NCI-H2227 (cell line): Measurements from ENCODE around the gene CA5A.
"Not testable (repeated sequence)": the region's sequence is repeated elsewhere in the genome, so short reads cannot be mapped to it uniquely, and the experiment has no call there.

Source experiments
- DNase-seq: peaks from one replicate; lab custom pipeline; 2025; ENCODE audit not compliant: unreplicated experiment; lab: John Stamatoyannopoulos, UW

Gene CA5A

DNA sequence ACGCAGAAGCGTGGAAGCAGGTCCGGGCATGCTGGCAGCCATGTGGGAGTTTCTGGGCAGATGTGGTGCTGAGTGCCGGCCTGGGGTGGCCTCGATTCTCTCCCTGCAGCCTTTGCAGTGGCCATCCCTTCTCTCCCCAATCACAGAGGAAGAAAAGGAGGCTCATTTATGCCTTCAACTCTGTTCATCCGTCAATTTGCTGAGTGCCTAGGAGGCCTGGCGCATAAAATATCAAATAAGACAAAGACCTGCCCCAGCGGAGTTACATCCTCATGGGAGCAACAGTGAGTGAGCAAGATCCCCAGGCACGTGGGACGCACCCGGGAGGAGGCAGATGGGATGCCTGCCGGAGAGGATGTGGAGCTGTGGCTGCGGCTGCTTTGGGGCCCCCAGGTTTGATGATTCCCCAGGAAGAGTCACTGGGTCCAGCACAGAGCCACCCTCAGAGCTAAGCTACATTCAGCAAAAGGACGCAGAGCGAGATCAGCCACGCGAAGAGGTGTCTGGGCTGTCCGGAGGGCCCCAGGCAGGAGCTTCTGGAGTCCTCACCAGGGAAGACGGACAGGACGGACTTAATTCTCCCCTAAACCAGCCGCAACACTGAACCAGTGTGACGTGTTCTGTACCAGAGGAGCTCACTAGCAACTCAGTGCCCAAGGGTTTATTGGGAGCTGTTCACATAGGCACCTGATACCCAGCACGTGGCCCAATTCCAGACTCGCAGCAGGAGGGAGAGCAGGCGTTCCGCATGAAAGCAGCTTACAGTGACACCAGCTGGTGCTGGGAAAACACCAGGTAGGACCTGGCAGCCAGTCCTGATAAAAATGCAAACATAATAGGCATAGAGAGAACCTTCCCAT is 11.3 kb downstream of the CA5A start:
- DNase-seq = no peak

DNA sequence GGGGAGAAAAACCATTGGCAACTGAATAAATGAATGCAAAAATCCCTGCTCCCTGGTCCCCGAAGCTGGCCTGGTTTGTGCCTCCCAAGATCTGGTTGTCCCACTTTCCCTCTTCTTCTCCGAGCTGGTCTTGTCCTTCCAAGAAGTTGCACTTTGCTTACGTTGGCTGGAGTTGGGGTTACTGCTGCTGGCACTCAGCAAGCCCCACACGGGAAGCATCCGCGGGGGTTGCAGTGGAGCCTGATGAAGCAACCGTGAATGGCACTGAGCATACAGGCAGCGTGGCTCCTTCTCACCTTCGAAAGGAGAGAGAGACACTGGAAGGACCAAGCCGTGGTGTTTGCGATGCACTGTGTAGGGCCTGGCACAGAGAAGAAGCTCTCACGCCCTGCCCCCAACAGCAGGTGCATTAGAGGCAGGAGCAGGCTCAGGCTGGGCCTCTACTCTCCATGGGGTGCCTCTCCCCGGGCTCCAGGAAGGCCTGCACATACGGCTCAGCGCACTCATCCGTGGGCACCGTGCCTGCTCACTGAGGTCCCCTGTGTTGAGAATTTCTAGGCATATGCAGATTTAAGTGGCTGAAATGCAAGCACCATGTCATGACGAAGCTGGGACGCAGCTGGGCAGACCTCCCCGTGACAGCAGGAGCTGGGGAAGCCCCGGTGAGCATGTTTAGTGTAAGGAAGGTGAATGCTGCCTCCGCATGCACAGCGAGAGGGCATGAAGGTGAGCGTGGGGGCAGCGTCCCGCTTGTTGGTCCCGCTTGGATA is 12.1 kb downstream of the CA5A start:
- DNase-seq = no peak

DNA sequence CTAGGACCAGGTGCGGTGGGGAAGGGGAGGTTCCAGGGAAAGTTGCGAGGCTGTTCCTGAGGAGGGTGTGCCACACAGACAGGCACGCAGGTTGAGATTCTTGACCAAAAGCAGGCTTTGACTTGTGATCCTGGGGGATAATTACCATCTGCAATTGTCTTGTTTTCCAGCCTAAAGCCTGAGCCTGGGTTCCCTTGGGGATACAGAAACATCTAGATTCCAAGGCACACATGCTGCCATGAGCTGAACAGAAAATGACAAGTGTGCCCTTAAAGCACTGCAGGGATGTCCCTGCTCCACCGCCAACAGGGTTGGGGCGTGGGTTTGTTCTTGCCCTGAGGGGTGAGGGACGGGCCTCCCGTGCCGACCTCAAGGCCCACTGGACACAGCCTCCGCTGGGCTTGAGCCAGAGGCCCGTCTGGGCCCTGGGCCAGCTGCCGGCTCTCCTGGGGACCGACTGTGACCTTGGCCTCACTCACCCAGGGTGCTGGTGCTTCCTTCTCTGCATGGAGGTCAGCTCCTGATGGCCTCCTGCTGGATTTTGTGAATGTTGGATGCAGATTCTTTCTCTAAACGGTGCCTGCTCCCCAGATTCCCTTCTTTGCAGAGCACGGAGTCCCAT is 14.0 kb downstream of the CA5A start:
- DNase-seq = no peak

DNA sequence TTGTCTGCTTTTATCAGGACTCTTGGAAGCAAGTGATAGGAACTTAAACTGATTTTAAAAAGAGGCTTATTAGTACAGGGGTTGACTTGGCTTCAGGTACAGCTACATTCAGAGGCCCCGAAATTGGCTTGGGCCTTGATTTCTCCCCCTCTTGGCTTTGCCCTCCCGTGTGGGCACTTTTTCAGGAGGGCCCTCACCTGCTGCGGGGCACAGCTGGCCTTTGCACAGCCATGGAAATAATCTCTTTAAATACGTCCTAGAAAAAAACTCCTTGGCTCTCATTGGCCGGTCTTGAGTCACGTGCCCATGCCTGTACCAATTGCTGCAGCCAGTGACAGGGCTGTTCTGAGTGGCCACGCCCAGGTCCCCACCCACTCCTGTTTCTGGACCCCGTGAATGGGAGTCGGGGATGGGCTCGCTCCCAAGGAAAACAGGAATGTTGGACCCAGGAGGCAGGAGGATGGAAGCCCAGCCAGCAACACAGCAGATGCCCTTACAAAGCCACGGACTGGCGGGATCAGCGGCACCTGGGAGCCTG is 15.0 kb downstream of the CA5A start:
- DNase-seq = no peak

DNA sequence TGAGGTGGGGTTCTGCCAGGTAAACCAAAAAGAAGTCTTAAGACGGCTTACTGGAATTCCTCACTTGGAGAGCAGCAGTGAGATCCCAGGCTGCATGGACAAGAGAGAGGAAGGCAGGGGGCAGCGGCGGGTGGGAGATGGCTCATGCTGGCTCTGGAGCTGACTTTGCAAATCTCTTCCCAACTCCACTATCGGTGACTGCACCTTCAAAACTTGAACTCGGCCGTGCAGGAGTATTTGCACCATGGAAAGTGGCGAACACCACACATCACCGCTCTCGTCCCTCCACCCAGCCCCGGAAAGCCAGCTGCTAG is 16.7 kb downstream of the CA5A start:
- no peak for DNase-seq

DNA sequence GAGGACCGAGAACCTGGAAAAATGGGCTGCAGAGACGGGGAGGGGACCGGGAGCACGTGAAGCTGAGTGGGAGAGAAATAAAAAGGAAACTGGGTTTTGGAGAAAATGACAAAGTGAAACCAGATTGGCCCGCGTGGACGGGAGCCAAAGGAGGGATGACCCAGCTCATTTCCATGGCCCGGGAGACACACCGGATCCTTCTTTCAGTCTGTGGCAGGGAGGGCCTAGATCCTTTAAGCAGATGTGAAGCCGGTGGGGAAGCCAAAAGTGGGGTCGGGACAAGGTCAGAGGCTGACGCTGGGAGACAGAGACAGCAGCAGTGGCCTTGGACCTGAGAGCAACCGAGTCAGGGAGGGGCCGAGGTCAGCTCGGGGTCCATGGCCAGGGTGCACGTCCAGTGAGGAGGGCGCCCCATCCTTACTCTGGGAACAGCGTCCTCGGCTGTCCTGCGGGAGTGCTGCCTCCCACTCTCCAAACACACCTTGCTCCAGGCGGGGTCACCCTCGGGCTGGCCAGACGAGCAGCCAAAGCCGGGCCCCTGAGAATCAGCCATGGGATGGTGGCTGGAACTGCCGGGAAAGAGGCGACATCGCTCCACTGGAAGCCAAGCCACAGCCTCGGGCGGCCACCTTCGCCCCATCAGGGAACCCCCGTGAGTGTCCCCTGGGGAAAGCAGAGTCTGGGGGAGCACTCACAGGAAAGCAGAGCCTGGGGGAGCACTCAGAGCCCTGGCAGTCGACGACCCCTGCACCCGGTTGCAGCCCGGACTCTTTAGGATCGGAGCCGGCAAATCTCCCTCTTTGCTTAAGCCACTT is 17.3 kb downstream of the CA5A start:
- no peak for DNase-seq

DNA sequence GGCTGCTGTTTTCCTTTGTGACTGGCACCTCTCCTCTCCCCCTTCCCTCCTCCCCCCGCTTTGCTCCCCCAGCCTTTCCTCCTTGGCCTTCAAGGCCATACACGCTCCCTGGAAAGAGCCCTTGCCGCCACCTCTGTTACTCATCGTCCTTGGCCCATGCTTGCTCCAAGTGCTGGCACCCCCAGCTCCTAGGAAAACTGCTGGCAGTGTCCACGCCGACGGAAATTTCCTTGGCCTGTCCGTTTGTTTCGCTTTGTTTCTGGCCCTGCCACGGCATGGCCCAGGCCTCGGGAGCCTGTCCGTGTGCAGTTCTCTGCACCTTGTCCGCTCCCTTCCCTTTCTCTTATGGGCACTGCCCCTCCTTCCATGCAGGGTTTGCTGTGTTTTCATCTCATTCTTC is 18.0 kb downstream of the CA5A start:
- no peak for DNase-seq

DNA sequence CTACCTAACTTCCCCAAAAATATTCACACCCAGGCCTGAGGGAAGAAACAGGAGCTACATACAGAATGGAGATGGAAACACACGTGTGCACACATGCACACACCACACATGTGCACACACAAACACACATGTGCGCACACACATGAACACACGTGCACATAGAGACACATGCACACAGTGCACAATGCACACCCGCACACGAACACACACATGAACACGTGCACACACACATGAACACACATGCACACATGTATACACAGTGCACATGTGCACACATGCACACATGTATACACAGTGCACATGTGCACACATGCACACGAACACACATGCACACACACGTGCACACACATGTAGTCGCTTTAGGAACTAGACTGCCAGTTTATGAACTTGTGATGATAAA is 18.8 kb downstream of the CA5A start:
- DNase-seq = no peak

DNA sequence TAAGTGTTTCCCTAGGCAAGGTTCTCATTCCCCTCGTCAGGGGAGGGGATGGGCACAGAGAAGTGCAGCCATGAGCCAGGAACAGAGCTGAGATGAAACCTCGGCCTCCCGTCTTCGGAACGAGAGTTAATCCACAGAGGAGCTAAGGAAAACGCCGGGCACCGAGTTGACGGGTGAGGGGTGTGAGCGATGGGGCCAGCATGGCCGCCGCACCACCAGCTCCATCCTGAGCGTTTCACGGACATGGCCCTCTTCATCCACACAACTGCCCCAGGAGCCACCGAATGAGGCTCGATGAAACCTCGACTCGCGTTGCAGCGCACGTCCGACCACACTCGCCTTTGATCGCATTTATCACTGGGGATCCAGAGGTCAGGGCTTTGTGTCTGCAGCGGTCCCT is 21.5 kb downstream of the CA5A start:
- no peak for DNase-seq

DNA sequence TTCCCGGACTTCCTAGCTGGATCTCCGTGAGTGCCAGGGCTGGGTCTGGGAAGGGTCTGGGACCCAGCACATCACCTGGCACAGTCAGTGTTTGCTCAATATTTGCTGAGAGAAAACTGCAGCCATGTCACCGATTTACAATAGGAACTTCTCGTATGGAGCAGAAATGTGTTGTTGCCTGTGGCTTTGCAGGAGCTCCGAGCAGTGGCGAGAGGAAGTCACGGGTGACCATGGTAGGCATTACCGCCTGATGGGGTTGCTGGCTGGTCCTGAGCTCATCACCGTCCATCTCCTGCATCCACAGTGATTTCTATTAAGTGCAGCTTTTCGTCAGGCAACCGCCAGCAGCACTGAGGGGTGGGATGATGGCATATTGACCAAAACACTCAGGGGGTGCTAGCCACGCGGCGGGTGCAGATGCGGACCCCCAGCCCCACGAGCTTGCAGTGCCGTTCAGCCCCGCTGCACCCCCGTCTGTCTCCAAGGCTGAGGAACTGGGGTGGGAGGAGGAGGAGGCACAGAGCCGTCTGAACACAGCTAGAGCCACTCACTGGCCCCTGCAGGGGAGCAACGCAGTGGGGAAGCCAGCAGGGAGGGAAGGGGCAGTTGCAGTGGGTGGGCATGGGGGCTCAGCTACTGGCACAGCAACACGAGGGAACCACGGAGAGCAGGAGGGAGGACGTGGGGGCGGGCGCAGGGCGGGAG is 22.2 kb downstream of the CA5A start:
- not testable (repeated sequence) for DNase-seq

DNA sequence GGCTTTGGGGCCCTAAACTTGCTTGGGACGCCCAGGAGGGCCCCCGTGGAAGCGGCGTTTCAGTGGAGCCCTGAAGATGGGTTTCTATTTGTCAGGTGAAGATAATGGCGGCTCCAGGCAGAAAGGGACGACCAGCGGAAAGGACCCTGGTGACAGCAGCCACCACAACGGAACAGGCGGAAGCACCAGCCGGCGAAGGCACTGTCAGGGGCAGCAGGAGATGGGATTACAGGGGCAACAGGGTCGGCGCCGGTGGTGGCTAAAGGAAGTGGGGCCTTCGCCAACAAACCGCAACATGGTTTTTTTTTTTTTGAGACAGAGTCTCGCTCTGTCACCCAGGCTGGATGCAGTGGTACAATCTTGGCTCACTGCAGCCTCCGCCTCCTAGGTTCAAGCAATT is 23.6 kb downstream of the CA5A start:
- DNase-seq = not testable (repeated sequence)

DNA sequence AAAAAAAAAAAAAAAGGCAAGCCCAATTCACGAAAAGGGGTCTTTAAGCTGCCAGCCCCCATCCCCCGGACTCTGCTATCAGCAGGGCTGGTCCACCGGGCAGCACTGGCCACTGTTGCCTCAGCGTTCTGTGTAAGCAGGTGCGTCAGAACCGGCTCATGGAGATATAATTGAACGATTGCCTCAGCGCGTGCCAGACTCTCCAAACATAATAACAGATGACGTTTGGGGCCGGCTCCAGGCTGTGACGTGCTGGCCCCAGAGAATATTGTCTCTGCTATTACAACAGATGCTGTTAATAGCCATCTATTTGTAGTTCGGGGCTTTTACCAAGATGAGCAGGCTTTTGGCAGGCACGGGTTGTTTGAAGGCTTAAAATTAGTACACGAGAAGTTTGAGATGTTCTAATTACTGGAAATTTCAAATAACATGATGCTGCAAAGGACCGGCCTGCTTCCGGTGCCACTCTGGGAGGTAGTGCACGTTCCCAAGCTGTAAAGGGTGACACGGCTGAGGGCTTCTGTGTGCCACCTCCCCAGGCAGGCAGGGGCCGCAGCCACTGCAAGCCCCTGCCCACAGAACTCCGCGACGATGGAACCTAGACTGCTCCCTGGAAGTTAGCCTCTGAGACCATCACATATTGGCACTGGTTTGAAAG is 25.1 kb downstream of the CA5A start:
- peak; percentile 81 for DNase-seq

DNA sequence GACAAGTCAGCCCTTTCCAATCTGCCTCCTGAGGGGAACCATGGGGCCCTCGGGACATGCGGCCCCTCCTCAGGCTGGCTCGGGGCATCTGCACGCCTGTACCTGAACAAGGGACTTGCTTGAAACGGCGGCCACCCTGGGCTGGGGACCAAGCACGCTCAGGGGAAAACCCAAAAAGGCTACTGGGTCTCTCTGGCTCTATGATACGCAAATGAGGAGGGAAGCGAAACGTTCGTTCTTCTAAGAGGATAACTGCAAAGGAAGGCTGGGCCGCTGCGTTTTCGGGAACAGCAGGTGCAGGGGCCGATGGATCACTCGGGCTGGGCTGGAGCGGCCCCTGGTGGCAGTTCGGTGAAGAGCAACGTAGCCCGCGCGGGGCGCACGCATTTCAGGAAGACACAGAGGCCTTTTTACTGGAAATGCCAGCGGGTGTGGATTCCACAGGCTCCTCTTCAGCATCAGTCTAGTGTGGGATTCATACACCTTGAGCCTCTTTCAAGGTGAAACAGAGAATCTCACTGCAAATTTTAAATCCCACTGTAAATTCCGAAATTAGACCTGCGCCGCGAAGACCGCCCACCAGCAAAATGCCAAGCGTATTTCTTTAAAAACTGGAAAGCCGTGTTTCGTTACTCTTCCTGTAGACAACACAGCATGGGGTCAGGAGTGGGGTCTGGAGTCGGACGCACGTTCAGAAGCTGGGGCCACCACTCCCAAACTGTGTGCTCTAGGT is 27.0 kb downstream of the CA5A start:
- peak; percentile 74 for DNase-seq

DNA sequence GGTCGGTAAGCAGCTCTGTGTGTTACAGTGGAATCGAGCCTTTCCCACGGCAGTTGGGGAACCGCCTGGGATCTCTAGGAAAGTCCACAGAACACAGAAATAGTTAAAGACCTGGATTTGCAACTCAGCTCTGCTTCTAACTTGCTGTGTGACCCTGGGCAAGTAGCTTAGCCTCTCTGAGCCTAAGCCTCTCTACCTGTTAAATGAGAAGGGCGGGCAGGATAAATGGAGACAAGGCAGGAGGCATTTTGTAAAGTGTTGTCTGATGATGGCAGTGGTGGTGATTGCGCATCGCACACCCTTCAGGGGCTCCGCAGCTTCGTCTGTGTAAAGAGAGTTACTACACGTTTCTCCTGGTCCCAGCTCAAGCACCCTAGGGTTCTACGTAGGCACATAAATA is 28.2 kb downstream of the CA5A start:
- DNase-seq = not testable (repeated sequence)

DNA sequence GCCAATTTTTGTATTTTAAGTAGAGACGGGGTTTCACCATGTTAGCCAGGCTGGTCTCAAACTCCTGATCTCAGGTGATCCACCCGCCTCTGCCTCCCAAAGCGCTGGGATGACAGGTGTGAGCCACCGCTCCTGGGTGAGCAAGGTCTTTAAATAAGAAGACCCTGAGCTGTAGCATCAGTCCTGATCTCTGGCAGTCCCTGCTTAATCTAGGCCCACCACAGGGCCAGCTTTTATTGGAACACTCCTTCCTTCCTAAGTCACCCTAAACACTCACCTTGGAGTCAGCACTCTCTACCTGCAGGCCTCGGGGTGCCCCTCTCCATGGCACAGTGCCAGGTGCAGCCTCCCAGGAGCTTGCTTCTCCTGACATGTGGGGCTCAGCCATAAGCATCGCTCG is 30.8 kb downstream of the CA5A start:
- DNase-seq = not testable (repeated sequence)

DNA sequence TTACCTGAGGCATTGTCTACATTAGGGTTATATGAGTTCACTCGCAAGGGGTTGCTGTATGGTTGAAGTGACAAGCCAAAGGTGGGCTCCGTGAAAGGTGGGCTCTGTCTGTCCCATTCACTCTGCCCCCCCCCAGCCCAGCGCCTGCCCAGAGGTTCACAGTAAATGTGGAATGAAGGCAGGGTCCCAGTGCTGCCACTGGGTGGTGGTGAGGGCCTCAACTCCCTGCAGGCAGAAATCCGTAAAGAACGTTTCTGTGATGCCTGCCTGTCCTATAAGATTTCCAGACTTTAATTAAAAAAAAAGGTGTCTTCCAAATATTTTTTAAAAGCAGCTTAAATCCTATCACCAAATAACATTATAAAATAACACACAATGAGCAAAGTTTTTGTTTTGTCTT is 31.4 kb downstream of the CA5A start:
- DNase-seq = not testable (repeated sequence)

DNA sequence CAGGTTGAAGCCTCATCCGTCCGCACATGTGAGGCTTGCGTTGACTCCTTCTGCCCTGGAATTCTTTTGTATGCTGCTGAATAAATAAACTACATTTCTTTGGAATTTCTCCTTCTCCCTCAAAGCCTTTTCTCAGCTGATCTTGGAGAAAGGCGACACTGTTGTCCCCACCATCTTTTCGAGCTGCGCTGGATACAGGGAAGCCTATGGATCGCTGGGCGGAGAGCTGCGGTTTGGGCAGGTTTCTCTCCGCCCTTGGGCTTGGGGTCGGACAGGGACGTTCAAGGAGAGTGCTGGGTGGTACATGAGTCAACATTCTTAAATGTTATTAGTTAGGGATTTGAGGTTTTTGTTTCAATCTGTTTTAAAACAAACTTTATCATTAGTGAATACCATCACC is 35.8 kb downstream of the CA5A start:
- not testable (repeated sequence) for DNase-seq

DNA sequence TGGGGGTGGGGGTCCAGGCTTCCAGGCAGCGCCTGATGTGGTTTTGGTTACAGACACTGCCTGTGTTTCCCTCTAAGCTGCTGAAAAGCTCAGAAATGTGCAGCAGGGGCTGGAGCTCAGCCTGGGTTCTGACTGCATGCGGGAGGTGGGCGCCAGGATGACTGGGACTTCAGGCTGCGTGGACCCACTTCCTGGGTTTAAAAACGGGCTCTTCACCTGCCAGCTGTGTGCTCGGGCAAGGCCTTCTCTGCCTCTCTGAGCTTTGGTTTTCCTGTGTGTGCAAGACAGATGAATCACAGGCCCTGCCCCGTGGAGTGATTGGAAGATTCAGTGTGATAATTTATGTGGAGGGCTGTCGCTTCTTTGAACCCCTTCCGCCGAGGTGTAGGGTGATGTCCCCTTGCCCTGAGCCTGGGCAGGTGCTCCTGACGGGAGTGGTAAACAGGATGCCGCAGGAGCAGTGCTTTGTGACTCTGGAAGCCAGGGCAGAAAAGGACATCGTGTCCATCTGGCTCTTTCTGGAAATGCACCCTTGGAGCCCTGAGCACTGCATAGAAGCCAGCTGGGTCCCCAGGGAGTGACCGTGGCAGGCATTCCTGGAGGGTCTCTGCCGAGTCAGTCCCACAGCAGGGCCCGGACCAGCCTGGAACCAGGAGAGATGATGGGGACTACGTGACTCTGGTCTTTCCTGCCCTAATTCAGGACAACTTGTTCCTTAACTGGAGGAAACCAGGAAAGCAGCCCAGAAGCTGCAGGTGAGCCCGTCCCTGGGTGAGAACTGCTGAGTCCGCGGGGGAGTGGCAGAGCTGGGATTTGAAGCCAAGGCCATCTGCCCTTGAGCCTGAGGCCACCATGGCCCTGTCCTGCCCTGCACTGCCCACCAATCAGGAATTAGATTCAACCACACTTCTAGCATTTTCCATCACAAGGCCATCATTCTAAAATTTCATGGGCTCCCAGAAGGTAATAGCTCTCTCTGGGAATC is 38.5 kb downstream of the CA5A start:
- DNase-seq = no peak
